Measurements from ENCODE around the gene GEN1.

The GEN1 gene

GRCh38 chr2:17768894-17769293, 15.0 kb downstream of the GEN1 start:
- no peak for DNase-seq
- Histone ChIP-seq H3K4me1 (ENCODE audit: control insufficient read depth, insufficient read depth, low read length, poor library complexity, severe bottlenecking) (no peaks in the 10 kb centered on the region), H3K9me3 (ENCODE audit: control insufficient read depth, low read length) (no peaks in the 10 kb centered on the region), H3K36me3 (ENCODE audit: control insufficient read depth, insufficient read depth, low read length) (no peaks in the 10 kb centered on the region), H3K27ac (ENCODE audit: insufficient read depth, low read length, poor library complexity, severe bottlenecking) (no peak overlapping the region), H3K27me3 (replicated peaks; ENCODE audit: control insufficient read depth, insufficient read depth, low read length, poor library complexity, severe bottlenecking) (no peaks in the 10 kb centered on the region), H3K4me3 (ENCODE audit: insufficient read depth, low read depth, low read length, poor library complexity, severe bottlenecking) (no peak overlapping the region)

- Histone ChIP-seq H3K36me3 (ENCODE audit: control insufficient read depth, insufficient read depth, low read length) (no peaks in the 10 kb centered on the region), H3K9me3 (ENCODE audit: control insufficient read depth, low read length) (no peaks in the 10 kb centered on the region), H3K27me3 (replicated peaks; ENCODE audit: control insufficient read depth, insufficient read depth, low read length, poor library complexity, severe bottlenecking) (no peaks in the 10 kb centered on the region), H3K27ac (ENCODE audit: insufficient read depth, low read length, poor library complexity, severe bottlenecking) (no peak overlapping the region), H3K4me3 (ENCODE audit: insufficient read depth, low read depth, low read length, poor library complexity, severe bottlenecking) (no peak overlapping the region), H3K4me1 (ENCODE audit: control insufficient read depth, insufficient read depth, low read length, poor library complexity, severe bottlenecking) (no peaks in the 10 kb centered on the region)
- no peak for DNase-seq
Observed at GRCh38 chr2:17771956-17772355, 18.0 kb downstream of the GEN1 start.

GRCh38 chr2:17772532-17772931, 18.6 kb downstream of the GEN1 start:
- Histone ChIP-seq H3K9me3 (ENCODE audit: control insufficient read depth, low read length) (no peaks in the 10 kb centered on the region), H3K27me3 (replicated peaks; ENCODE audit: control insufficient read depth, insufficient read depth, low read length, poor library complexity, severe bottlenecking) (no peaks in the 10 kb centered on the region), H3K4me1 (ENCODE audit: control insufficient read depth, insufficient read depth, low read length, poor library complexity, severe bottlenecking) (no peaks in the 10 kb centered on the region), H3K4me3 (ENCODE audit: insufficient read depth, low read depth, low read length, poor library complexity, severe bottlenecking) (no peak overlapping the region), H3K27ac (ENCODE audit: insufficient read depth, low read length, poor library complexity, severe bottlenecking) (no peak overlapping the region), H3K36me3 (ENCODE audit: control insufficient read depth, insufficient read depth, low read length) (no peaks in the 10 kb centered on the region)
- no peak for DNase-seq

- Histone ChIP-seq H3K27me3 (replicated peaks; ENCODE audit: control insufficient read depth, insufficient read depth, low read length, poor library complexity, severe bottlenecking) (no peaks in the 10 kb centered on the region), H3K9me3 (ENCODE audit: control insufficient read depth, low read length) (no peaks in the 10 kb centered on the region), H3K36me3 (ENCODE audit: control insufficient read depth, insufficient read depth, low read length) (no peaks in the 10 kb centered on the region), H3K4me1 (ENCODE audit: control insufficient read depth, insufficient read depth, low read length, poor library complexity, severe bottlenecking) (no peaks in the 10 kb centered on the region), H3K27ac (ENCODE audit: insufficient read depth, low read length, poor library complexity, severe bottlenecking) (no peak overlapping the region), H3K4me3 (ENCODE audit: insufficient read depth, low read depth, low read length, poor library complexity, severe bottlenecking) (no peak overlapping the region)
- DNase-seq = no peak
Observed at GRCh38 chr2:17780546-17780945, 26.6 kb downstream of the GEN1 start.

GRCh38 chr2:17781482-17781881, 27.5 kb downstream of the GEN1 start:
- no peaks in the 10 kb centered on the region for H3K9me3 ChIP-seq (ENCODE audit: control insufficient read depth, low read length)
- no peak overlapping the region for H3K4me3 ChIP-seq (ENCODE audit: insufficient read depth, low read depth, low read length, poor library complexity, severe bottlenecking)
- DNase-seq = no peak
- H3K27me3 ChIP-seq (replicated peaks; ENCODE audit: control insufficient read depth, insufficient read depth, low read length, poor library complexity, severe bottlenecking) = no peaks in the 10 kb centered on the region
- H3K4me1 ChIP-seq (ENCODE audit: control insufficient read depth, insufficient read depth, low read length, poor library complexity, severe bottlenecking) = no peaks in the 10 kb centered on the region
- no peak overlapping the region for H3K27ac ChIP-seq (ENCODE audit: insufficient read depth, low read length, poor library complexity, severe bottlenecking)
- no peaks in the 10 kb centered on the region for H3K36me3 ChIP-seq (ENCODE audit: control insufficient read depth, insufficient read depth, low read length)

GRCh38 chr2:17786727-17787126, 32.8 kb downstream of the GEN1 start:
- H3K36me3 ChIP-seq (ENCODE audit: control insufficient read depth, insufficient read depth, low read length) = no peaks in the 10 kb centered on the region
- H3K4me3 ChIP-seq (ENCODE audit: insufficient read depth, low read depth, low read length, poor library complexity, severe bottlenecking) = no peak overlapping the region
- no peaks in the 10 kb centered on the region for H3K4me1 ChIP-seq (ENCODE audit: control insufficient read depth, insufficient read depth, low read length, poor library complexity, severe bottlenecking)
- H3K27ac ChIP-seq (ENCODE audit: insufficient read depth, low read length, poor library complexity, severe bottlenecking) = no peak overlapping the region
- no peaks in the 10 kb centered on the region for H3K9me3 ChIP-seq (ENCODE audit: control insufficient read depth, low read length)
- H3K27me3 ChIP-seq (replicated peaks; ENCODE audit: control insufficient read depth, insufficient read depth, low read length, poor library complexity, severe bottlenecking) = no peaks in the 10 kb centered on the region
- no peak for DNase-seq

GRCh38 chr2:17788773-17789172, 34.8 kb downstream of the GEN1 start:
- Histone ChIP-seq H3K27ac (ENCODE audit: insufficient read depth, low read length, poor library complexity, severe bottlenecking) (no peak overlapping the region), H3K36me3 (ENCODE audit: control insufficient read depth, insufficient read depth, low read length) (no peaks in the 10 kb centered on the region), H3K4me1 (ENCODE audit: control insufficient read depth, insufficient read depth, low read length, poor library complexity, severe bottlenecking) (no peaks in the 10 kb centered on the region), H3K27me3 (replicated peaks; ENCODE audit: control insufficient read depth, insufficient read depth, low read length, poor library complexity, severe bottlenecking) (no peaks in the 10 kb centered on the region), H3K4me3 (ENCODE audit: insufficient read depth, low read depth, low read length, poor library complexity, severe bottlenecking) (no peak overlapping the region), H3K9me3 (ENCODE audit: control insufficient read depth, low read length) (no peaks in the 10 kb centered on the region)
- DNase-seq = no peak

- DNase-seq = no peak
- H3K4me3 ChIP-seq (ENCODE audit: insufficient read depth, low read depth, low read length, poor library complexity, severe bottlenecking) = no peak overlapping the region
- H3K27ac ChIP-seq (ENCODE audit: insufficient read depth, low read length, poor library complexity, severe bottlenecking) = no peak overlapping the region
- no peaks in the 10 kb centered on the region for H3K9me3 ChIP-seq (ENCODE audit: control insufficient read depth, low read length)
- H3K36me3 ChIP-seq (ENCODE audit: control insufficient read depth, insufficient read depth, low read length) = no peaks in the 10 kb centered on the region
- no peaks in the 10 kb centered on the region for H3K27me3 ChIP-seq (replicated peaks; ENCODE audit: control insufficient read depth, insufficient read depth, low read length, poor library complexity, severe bottlenecking)
- no peaks in the 10 kb centered on the region for H3K4me1 ChIP-seq (ENCODE audit: control insufficient read depth, insufficient read depth, low read length, poor library complexity, severe bottlenecking)
Observed at GRCh38 chr2:17790536-17790935, 36.6 kb downstream of the GEN1 start.

- no peaks in the 10 kb centered on the region for H3K36me3 ChIP-seq (ENCODE audit: control insufficient read depth, insufficient read depth, low read length)
- H3K27ac ChIP-seq (ENCODE audit: insufficient read depth, low read length, poor library complexity, severe bottlenecking) = no peak overlapping the region
- H3K27me3 ChIP-seq (replicated peaks; ENCODE audit: control insufficient read depth, insufficient read depth, low read length, poor library complexity, severe bottlenecking) = no peaks in the 10 kb centered on the region
- no peak overlapping the region for H3K4me3 ChIP-seq (ENCODE audit: insufficient read depth, low read depth, low read length, poor library complexity, severe bottlenecking)
- H3K9me3 ChIP-seq (ENCODE audit: control insufficient read depth, low read length) = no peaks in the 10 kb centered on the region
- DNase-seq = no peak
- no peaks in the 10 kb centered on the region for H3K4me1 ChIP-seq (ENCODE audit: control insufficient read depth, insufficient read depth, low read length, poor library complexity, severe bottlenecking)
Observed at GRCh38 chr2:17791121-17791816, 37.3 kb downstream of the GEN1 start.

GRCh38 chr2:17791817-17792130, 37.8 kb downstream of the GEN1 start:
- DNase-seq = no peak
- Histone ChIP-seq H3K27ac (ENCODE audit: insufficient read depth, low read length, poor library complexity, severe bottlenecking) (no peak overlapping the region), H3K9me3 (ENCODE audit: control insufficient read depth, low read length) (no peaks in the 10 kb centered on the region), H3K36me3 (ENCODE audit: control insufficient read depth, insufficient read depth, low read length) (no peaks in the 10 kb centered on the region), H3K4me3 (ENCODE audit: insufficient read depth, low read depth, low read length, poor library complexity, severe bottlenecking) (no peak overlapping the region), H3K4me1 (ENCODE audit: control insufficient read depth, insufficient read depth, low read length, poor library complexity, severe bottlenecking) (no peaks in the 10 kb centered on the region), H3K27me3 (replicated peaks; ENCODE audit: control insufficient read depth, insufficient read depth, low read length, poor library complexity, severe bottlenecking) (no peaks in the 10 kb centered on the region)
